ENCODE results near the gene CCDC187. TPM values are rescaled to one million over a fixed set of nuclear protein-coding genes. Genes with fewer than 3 reads are reported as not detected.
"Not testable (repeated sequence)": the region's sequence is repeated elsewhere in the genome, so short reads cannot be mapped to it uniquely, and the experiment has no call there.

CCDC187 gene
- total RNA-seq, 6 donors from 2014 or later = 0.17 to 22.3 (median 10.0) TPM

DNA sequence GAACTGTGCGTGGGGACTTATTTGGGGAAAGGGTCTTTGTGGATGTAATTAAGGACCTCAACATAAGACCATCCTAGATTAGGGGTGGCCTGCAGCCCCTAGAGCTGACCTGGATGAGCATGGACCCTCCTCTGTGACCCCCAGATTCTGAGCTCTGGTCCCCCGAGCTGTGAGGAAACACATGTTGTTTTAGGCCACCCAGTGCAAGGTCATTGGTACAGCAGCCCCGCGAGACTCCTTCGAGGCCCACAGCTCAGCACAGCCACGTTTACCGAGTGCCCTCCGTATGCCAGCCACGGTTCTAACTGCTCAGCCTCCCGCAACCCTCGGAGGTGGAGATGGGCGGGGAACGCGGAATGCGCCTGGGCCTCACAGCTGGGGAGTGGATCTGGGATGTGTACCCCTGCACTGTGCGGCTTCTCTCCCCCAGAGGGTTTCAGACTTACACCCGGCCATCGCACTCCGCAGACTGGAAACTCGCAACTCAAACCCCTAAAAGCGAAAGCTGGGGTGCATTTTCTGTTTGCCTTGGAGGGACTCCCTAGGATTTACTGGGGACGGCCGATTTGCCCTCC is 18.9 kb upstream of the CCDC187 start:
- ATAC-seq (ENCODE audit: low FRiP score in 2 of 2) = no peak

DNA sequence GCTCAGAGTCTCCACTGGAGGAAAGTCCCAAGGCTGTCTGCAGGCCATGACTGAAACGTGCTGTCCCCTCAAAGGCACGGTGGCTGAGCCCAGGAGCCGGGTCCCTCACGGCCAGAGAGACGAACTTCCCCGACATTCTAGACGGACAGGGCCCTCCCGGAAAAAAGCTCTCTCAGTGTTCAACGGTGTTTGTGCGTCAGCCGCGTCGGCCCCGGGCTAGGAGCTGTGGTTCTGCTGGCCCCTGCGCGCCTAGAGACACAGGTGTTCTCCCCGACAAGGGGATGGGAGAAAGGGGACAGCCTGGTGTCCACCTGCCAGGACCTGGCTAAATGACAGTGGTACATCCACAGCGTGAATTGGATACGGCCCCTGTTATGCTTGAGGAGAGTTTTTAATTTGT is 17.7 kb upstream of the CCDC187 start:
- H3K4me3 ChIP-seq = no peak overlapping the region
- DNase-seq (peak in 1 of 2 donors; percentile 65), ATAC-seq (ENCODE audit: low FRiP score in 2 of 2) (no peak)
- 88 to 92% methylated on average over 3 to 19 of the region's 19 CpGs for whole genome bisulfite sequencing, 2 donors
- H3K4me1 ChIP-seq = peaks cover 8 to 14% (median 12%) of the 10 kb centered on the region in 4 donors
- H3K27me3 ChIP-seq = no peaks in the 10 kb centered on the region
- no peak for TF ChIP-seq EP300 (IDR thresholded peaks at IDR 0.05)
- TF ChIP-seq POLR2AphosphoS5 (IDR thresholded peaks at IDR 0.05) = no peak
- TF ChIP-seq, protein P1, sequence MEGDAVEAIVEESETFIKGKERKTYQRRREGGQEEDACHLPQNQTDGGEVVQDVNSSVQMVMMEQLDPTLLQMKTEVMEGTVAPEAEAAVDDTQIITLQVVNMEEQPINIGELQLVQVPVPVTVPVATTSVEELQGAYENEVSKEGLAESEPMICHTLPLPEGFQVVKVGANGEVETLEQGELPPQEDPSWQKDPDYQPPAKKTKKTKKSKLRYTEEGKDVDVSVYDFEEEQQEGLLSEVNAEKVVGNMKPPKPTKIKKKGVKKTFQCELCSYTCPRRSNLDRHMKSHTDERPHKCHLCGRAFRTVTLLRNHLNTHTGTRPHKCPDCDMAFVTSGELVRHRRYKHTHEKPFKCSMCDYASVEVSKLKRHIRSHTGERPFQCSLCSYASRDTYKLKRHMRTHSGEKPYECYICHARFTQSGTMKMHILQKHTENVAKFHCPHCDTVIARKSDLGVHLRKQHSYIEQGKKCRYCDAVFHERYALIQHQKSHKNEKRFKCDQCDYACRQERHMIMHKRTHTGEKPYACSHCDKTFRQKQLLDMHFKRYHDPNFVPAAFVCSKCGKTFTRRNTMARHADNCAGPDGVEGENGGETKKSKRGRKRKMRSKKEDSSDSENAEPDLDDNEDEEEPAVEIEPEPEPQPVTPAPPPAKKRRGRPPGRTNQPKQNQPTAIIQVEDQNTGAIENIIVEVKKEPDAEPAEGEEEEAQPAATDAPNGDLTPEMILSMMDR (IDR thresholded peaks at IDR 0.05) = no peak
- no peak for TF ChIP-seq POLR2A (IDR thresholded peaks at IDR 0.05)
- H3K36me3 ChIP-seq = no peaks in the 10 kb centered on the region
- no peak overlapping the region for H3K27ac ChIP-seq
- no peaks in the 10 kb centered on the region for H3K9me3 ChIP-seq

More for the DNA sequence above, 18.9 kb upstream of the CCDC187 start:
- no peak overlapping the region for H3K27ac ChIP-seq
- H3K27me3 ChIP-seq = no peaks in the 10 kb centered on the region
- DNase-seq = peak in 1 of 2 donors; percentile 54
- no peaks in the 10 kb centered on the region for H3K36me3 ChIP-seq
- H3K9me3 ChIP-seq = no peaks in the 10 kb centered on the region
- TF ChIP-seq POLR2AphosphoS5 (IDR thresholded peaks at IDR 0.05) = no peak
- TF ChIP-seq, protein P1 (IDR thresholded peaks at IDR 0.05) = no peak
- no peak for TF ChIP-seq EP300 (IDR thresholded peaks at IDR 0.05)
- no peak for TF ChIP-seq POLR2A (IDR thresholded peaks at IDR 0.05)
- H3K4me1 ChIP-seq = peaks cover 13 to 22% (median 21%) of the 10 kb centered on the region in 4 donors
- H3K4me3 ChIP-seq = no peak overlapping the region
- WGBS, 2 donors = 78 to 93% methylated on average over 9 to 23 of the region's 23 CpGs

DNA sequence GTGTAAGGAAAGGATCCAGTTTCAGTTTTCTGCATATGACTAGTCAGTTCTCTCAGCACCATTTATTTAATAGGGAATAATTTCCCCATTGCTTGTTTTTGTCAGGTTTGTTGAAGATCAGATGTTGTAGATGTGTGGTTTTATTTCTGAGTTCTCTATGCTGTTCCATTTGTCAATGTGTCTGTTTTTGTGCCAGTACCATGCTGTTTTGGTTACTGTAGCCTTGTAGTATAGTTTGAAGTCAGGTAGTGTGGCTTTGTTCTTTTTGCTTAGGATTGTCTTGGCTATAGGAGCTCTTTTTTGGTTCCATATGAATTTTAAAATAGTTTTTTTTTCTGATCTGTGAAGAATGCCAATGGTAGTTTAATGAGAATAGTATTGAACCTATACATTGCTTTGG is 17.1 kb upstream of the CCDC187 start:
- not testable (repeated sequence) for H3K27ac ChIP-seq; DNase-seq; ATAC-seq (ENCODE audit: low FRiP score in 2 of 2); H3K4me3 ChIP-seq; H3K9me3 ChIP-seq; H3K27me3 ChIP-seq; H3K4me1 ChIP-seq; H3K36me3 ChIP-seq

DNA sequence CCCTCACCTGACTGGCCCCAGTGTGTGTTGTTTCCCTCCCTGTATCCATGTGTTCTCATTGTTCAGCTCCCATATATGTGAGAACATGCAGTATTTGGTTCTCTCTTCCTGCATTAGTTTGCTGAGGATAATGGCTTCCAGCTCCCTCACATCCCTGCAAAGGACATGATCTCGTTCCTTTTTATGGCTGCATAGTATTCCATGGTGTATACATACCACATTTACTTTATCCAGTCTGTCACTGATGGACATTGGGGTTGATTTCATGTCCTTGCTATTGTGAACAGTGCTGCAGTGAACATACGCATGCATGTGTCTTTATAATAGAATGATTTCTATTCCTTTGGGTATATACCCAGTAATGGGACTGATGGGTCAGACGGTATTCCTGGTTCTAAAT is 16.1 kb upstream of the CCDC187 start:
- ATAC-seq (ENCODE audit: low FRiP score in 2 of 2); H3K36me3 ChIP-seq; H3K4me3 ChIP-seq; H3K27me3 ChIP-seq; DNase-seq; H3K27ac ChIP-seq; H3K4me1 ChIP-seq; H3K9me3 ChIP-seq: not testable (repeated sequence)
- WGBS, 2 donors = 94 to 96% methylated on average over 3 of the region's 3 CpGs

DNA sequence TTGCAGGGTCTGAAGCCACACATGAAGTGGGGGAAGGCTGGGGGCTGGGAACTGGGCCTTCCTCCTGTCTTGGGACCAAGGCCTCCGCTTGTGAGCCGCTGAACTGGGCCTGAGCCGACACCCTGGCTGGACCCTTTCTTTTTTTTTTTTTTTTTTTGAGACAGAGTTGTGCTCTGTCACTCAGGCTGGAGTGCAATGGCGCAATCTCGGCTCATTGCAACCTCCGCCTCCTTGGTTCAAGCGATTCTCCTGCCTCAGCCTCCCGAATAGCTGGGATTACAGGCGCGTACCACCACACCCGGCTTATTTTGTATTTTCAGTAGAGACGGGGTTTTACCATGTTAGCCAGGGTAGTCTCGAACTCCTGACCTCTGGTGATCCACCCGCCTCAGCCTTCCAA is 15.3 kb upstream of the CCDC187 start:
- not testable (repeated sequence) for H3K36me3 ChIP-seq; DNase-seq; H3K4me3 ChIP-seq; H3K27me3 ChIP-seq; ATAC-seq (ENCODE audit: low FRiP score in 2 of 2); H3K27ac ChIP-seq; H3K4me1 ChIP-seq
- WGBS, 2 donors = 94 to 96% methylated on average over 14 of the region's 14 CpGs
- peaks cover 0 to 13% (median 9%) of the 10 kb centered on the region in 4 donors for H3K9me3 ChIP-seq

DNA sequence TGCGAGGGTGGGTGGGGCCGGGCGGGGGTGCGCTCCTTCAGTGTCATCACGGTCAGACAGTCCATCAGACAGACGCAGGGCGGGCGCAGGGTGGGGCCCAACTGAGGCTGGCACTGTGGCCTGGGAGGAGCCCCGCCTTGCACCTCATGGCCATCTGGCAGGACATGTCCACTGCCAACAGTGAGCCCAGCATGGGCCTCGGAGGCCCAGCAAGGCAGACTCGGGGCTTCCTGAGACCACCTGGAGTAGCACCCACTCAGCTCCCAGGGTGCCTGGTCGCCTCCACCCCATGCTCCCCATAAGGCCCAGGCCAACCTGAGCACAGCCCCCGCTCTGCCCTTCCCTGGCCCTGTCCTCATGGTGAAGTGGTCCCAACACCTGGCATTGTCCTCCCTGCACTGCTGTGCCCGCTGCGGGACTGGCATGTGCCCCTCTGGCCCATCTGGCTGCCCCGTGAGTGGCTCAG is 14.9 kb upstream of the CCDC187 start:
- Histone ChIP-seq H3K4me1 (no peaks in the 10 kb centered on the region), H3K27me3 (no peaks in the 10 kb centered on the region), H3K4me3 (no peak overlapping the region), H3K9me3 (peaks cover 0 to 13% (median 9%) of the 10 kb centered on the region in 4 donors), H3K36me3 (no peaks in the 10 kb centered on the region), H3K27ac (no peak overlapping the region)
- peak in 1 of 2 donors; percentile 6 for ATAC-seq (ENCODE audit: low FRiP score in 2 of 2)
- WGBS, 2 donors = 83% methylated on average over 12 of the region's 16 CpGs; no CpG with 5 or more reads in 1 of the 2 donors
- DNase-seq = peak in 1 of 2 donors; percentile 69
- TF ChIP-seq POLR2A (IDR thresholded peaks at IDR 0.05) = no peak
- TF ChIP-seq EP300 (IDR thresholded peaks at IDR 0.05) = no peak
- TF ChIP-seq, protein P1 (IDR thresholded peaks at IDR 0.05) = no peak
- no peak for TF ChIP-seq POLR2AphosphoS5 (IDR thresholded peaks at IDR 0.05)

Measured in upper lobe of left lung (tissue), 6 donors.